NCI-H1436 (cell line): Measurements from ENCODE around the gene RCAN2.
"Not testable (repeated sequence)": the region's sequence is repeated elsewhere in the genome, so short reads cannot be mapped to it uniquely, and the experiment has no call there.

Experiments used
- DNase-seq: peaks from one replicate; lab custom pipeline; 2025; lab: John Stamatoyannopoulos, UW

RCAN2 gene

GRCh38 chr6:46333481-46333880, 157.8 kb downstream of the RCAN2 start:
- no peak for DNase-seq

- DNase-seq: not testable (repeated sequence)
Measured at GRCh38 chr6:46332448-46332847, 158.8 kb downstream of the RCAN2 start.

- DNase-seq: no peak
Measured at GRCh38 chr6:46331461-46331860, 159.8 kb downstream of the RCAN2 start.

GRCh38 chr6:46329568-46329967, 161.7 kb downstream of the RCAN2 start:
- no peak for DNase-seq

- no peak for DNase-seq
Measured at GRCh38 chr6:46327779-46328178, 163.5 kb downstream of the RCAN2 start.

GRCh38 chr6:46325561-46326530, 165.4 kb downstream of the RCAN2 start:
- DNase-seq: peak; percentile 90

GRCh38 chr6:46324706-46325105, 166.5 kb downstream of the RCAN2 start:
- DNase-seq: no peak

- no peak for DNase-seq
Measured at GRCh38 chr6:46323966-46324622, 167.2 kb downstream of the RCAN2 start.

GRCh38 chr6:46323312-46323965, 167.8 kb downstream of the RCAN2 start:
- DNase-seq: no peak

- DNase-seq: no peak
Measured at GRCh38 chr6:46320505-46320904, 170.7 kb downstream of the RCAN2 start.

GRCh38 chr6:46315589-46315988, 175.7 kb downstream of the RCAN2 start:
- DNase-seq: no peak

GRCh38 chr6:46312654-46313053, 178.6 kb downstream of the RCAN2 start:
- DNase-seq: no peak

GRCh38 chr6:46310196-46310595, 181.1 kb downstream of the RCAN2 start:
- no peak for DNase-seq

- no peak for DNase-seq
Measured at GRCh38 chr6:46306431-46306830, 184.8 kb downstream of the RCAN2 start.

- no peak for DNase-seq
Measured at GRCh38 chr6:46305833-46306232, 185.4 kb downstream of the RCAN2 start.

GRCh38 chr6:46305236-46305635, 186.0 kb downstream of the RCAN2 start:
- DNase-seq: no peak

- no peak for DNase-seq
Measured at GRCh38 chr6:46302816-46303215, 188.4 kb downstream of the RCAN2 start.

GRCh38 chr6:46302176-46302575, 189.1 kb downstream of the RCAN2 start:
- no peak for DNase-seq

- no peak for DNase-seq
Measured at GRCh38 chr6:46299253-46299652, 192.0 kb downstream of the RCAN2 start.

GRCh38 chr6:46296586-46296985, 194.7 kb downstream of the RCAN2 start:
- DNase-seq: no peak

- DNase-seq: no peak
Measured at GRCh38 chr6:46293641-46294316, 197.5 kb downstream of the RCAN2 start.

- no peak for DNase-seq
Measured at GRCh38 chr6:46291880-46292279, 199.4 kb downstream of the RCAN2 start.
